H1 (cell line): Measurements from ENCODE around the gene MPDU1. TPM values are rescaled to one million over a fixed set of nuclear protein-coding genes. Genes with fewer than 3 reads are reported as not detected.

Source experiments
- ASH2L ChIP-seq: fragments of 200-600, 300-600 bp; sonication (generic); IDR thresholded peaks from one replicate; pipeline ENCODE4 v1.7.1; 2017; ENCODE audit warnings: low read length
- BCL11A ChIP-seq, 2 experiments: IDR thresholded peaks; one replicate each; pipeline ENCODE4 v1.6.1; 2011; ENCODE audit warnings: low read depth in 2 of 2, low read length in 2 of 2, mild to moderate bottlenecking in 2 of 2
- CBX5 ChIP-seq: fragments of 300-800, 300-1000 bp; sonication (generic); IDR thresholded peaks from 2 replicates; pipeline ENCODE4 v1.7.1; 2016; ENCODE audit warnings: antibody characterized with exemption, low read length, low read depth
- CREB1 ChIP-seq: IDR thresholded peaks from 2 replicates; pipeline ENCODE4 v1.6.1; 2012; ENCODE audit warnings: inconsistent platforms
- FOSL1 ChIP-seq: IDR thresholded peaks from 2 replicates; pipeline ENCODE4 v1.6.1; 2011; ENCODE audit warnings: mild to moderate bottlenecking, low read depth, low read length, moderate library complexity; ENCODE audit not compliant: insufficient read depth
- GTF2F1 ChIP-seq: IDR thresholded peaks from 2 replicates; pipeline ENCODE4 v1.6.1; 2012; ENCODE audit warnings: low read depth, low read length, improper control_type of control experiment, borderline replicate concordance
- KDM4A ChIP-seq: IDR thresholded peaks from one replicate; pipeline ENCODE4 v1.7.1; 2012; ENCODE audit warnings: low read depth, mild to moderate bottlenecking, moderate library complexity, low read length, inconsistent platforms; ENCODE audit not compliant: severe bottlenecking
- MAFK ChIP-seq: IDR thresholded peaks from 2 replicates; pipeline ENCODE4 v1.6.1; 2012; ENCODE audit warnings: low read depth, mild to moderate bottlenecking, improper control_type of control experiment, low read length
- POLR2A ChIP-seq, 2 experiments: IDR thresholded peaks; 1 replicate in 1 of 2; 2 replicates in 1 of 2; pipeline ENCODE4 v1.6.1; 2011; ENCODE audit warnings: low read depth in 2 of 2, low read length in 2 of 2, mild to moderate bottlenecking in 2 of 2; ENCODE audit errors: control extremely low read depth in 1 of 2
- RNF2 ChIP-seq: fragments of 200-900, 300-1000 bp; sonication (generic); IDR thresholded peaks from 2 replicates; pipeline ENCODE4 v1.7.1; 2016; ENCODE audit warnings: borderline replicate concordance, low read depth, mild to moderate bottlenecking, antibody characterized with exemption, low read length; ENCODE audit not compliant: poor library complexity, severe bottlenecking; ENCODE audit errors: missing control alignments
- RXRA ChIP-seq: IDR thresholded peaks from 2 replicates; pipeline ENCODE4 v1.6.1; 2011; ENCODE audit warnings: low read depth, mild to moderate bottlenecking, low read length, moderate library complexity; ENCODE audit not compliant: insufficient read depth
- SIRT6 ChIP-seq: IDR thresholded peaks from one replicate; pipeline ENCODE4 v1.7.1; 2012; ENCODE audit warnings: low read length, inconsistent platforms
- SIX5 ChIP-seq: IDR thresholded peaks from 2 replicates; pipeline ENCODE4 v1.6.1; 2011; ENCODE audit warnings: mild to moderate bottlenecking, low read depth, low read length
- SRF ChIP-seq: IDR thresholded peaks from 2 replicates; pipeline ENCODE4 v1.6.1; 2011; ENCODE audit warnings: mild to moderate bottlenecking, low read depth, low read length, moderate library complexity
- TAF7 ChIP-seq: optimal IDR thresholded peaks from 2 replicates; pipeline ENCODE3; 2011; ENCODE audit warnings: low read depth, mild to moderate bottlenecking, inconsistent platforms, low read length, moderate library complexity, borderline replicate concordance
- TBP ChIP-seq: IDR thresholded peaks from 2 replicates; pipeline ENCODE4 v1.6.1; 2011; ENCODE audit warnings: low read depth, low read length, improper control_type of control experiment
- TCF12 ChIP-seq: IDR thresholded peaks from 2 replicates; pipeline ENCODE4 v1.6.1; 2011; ENCODE audit warnings: low read depth, mild to moderate bottlenecking, low read length
- TEAD4 ChIP-seq: IDR thresholded peaks from 2 replicates; pipeline ENCODE4 v1.6.1; 2012; ENCODE audit warnings: low read depth, low read length, inconsistent platforms, mixed read lengths
- polyA plus RNA-seq, 7 experiments: library from polyadenylated mRNA; depleted of rRNA in 3 of 7; stranded (reverse) in 5 of 7; unstranded in 2 of 7; fragments of >200 nt in 5 of 7; fragments of 200-250 nt in 2 of 7; gene quantifications; 1 replicate in 5 of 7; 2 replicates in 1 of 7; 4 replicates in 1 of 7; pipeline versions ENCODE4 v1.2.1 to v1.2.3, GENCODE V29; 2011 to 2013; ENCODE audit warnings: missing spikeins in 2 of 7, mixed read lengths in 2 of 7
- total RNA-seq: library from RNA; stranded (reverse); fragmentation: NEBNext Ultra II Directional; extraction: Animal tissue kit (Norgen Biotek cat#: 25700); gene quantifications from 2 replicates; pipeline ENCODE4 v1.2.1, GENCODE V29; 2021
- TF ChIP-seq, protein P1 (sequence below): IDR thresholded peaks from 2 replicates; pipeline ENCODE4 v1.6.1; 2012; ENCODE audit warnings: low read length, inconsistent platforms
- TF ChIP-seq, protein P2 (sequence below): IDR thresholded peaks from 2 replicates; pipeline ENCODE4 v1.6.1; 2012; ENCODE audit warnings: inconsistent platforms
- TF ChIP-seq, protein P3 (sequence below), 3 experiments: IDR thresholded peaks; 1 replicate in 2 of 3; 2 replicates in 1 of 3; pipeline versions ENCODE4 v1.5.1 to v1.6.1; 2011; ENCODE audit warnings: low read length in 3 of 3, mild to moderate bottlenecking in 3 of 3, inconsistent platforms in 2 of 3, low read depth in 1 of 3, moderate library complexity in 1 of 3; ENCODE audit not compliant: insufficient read depth in 1 of 3; ENCODE audit errors: control extremely low read depth in 1 of 3

MPDU1 gene
- total and polyA plus RNA-seq, 2 of the 8 experiments (the other 6 are each of a cell fraction or from before 2014, with no cell fraction given) = 63.2 to 142 TPM

DNA sequence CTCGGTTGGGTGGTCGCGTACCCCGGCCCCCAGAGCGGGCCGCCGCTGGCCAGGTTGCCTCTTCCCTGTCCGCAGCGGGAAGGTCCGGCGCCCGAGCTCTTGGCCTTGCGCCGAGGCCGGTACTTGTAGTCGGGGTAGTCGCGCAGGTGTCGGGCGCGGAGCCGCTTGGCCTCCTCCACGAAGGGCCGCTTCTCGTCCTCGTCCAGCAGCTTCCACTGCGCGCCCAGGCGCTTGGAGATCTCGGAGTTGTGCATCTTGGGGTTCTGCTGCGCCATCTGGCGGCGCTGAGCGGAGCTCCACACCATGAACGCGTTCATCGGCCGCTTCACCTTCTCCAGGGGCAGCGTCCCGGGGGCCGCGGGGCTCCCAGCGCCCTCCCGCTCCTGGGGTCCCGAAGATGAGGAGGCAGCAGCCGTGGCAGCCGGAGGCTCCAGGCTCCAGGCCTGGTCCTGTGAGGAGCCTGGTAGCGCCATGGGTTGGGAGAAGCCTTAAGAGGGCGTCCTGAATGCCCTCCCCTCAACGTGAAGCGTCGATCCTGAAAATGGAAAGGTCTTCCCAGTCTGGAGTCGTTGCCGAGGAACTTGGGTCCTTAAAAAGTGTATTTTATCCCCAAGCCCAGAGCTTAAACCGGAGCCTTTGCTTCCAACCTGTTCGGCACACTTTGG, 5.7 kb downstream of the MPDU1 start (continued):
- TF ChIP-seq RNF2 (no peak), SIX5 (no peak), CBX5 (no peak), GTF2F1 (no peak), MAFK (no peak), SRF (no peak), BCL11A (IDR thresholded peaks at IDR 0.05; ENCODE audit: low read depth in 2 of 2, low read length in 2 of 2) (no peak), CREB1 (0 out of 2 replicates have a peak, but pooled peaks have one; percentile 42), FOSL1 (no peak), RXRA (no peak), TCF12 (no peak), KDM4A (peak; percentile 32), TBP (0 out of 2 replicates have a peak, but pooled peaks have one; percentile 52), ASH2L (no peak), SIRT6 (no peak), TAF7 (peak; percentile 43), TEAD4 (no peak), POLR2A (IDR thresholded peaks at IDR 0.05; ENCODE audit: control extremely low read depth in 1 of 2, low read depth in 2 of 2, low read length in 2 of 2) (peak in 1 of 2 experiments; percentile 59; a peak in 2 of 3 replicates)
- TF ChIP-seq, protein P1, sequence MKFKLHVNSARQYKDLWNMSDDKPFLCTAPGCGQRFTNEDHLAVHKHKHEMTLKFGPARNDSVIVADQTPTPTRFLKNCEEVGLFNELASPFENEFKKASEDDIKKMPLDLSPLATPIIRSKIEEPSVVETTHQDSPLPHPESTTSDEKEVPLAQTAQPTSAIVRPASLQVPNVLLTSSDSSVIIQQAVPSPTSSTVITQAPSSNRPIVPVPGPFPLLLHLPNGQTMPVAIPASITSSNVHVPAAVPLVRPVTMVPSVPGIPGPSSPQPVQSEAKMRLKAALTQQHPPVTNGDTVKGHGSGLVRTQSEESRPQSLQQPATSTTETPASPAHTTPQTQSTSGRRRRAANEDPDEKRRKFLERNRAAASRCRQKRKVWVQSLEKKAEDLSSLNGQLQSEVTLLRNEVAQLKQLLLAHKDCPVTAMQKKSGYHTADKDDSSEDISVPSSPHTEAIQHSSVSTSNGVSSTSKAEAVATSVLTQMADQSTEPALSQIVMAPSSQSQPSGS = no peak
- TF ChIP-seq, protein P2, sequence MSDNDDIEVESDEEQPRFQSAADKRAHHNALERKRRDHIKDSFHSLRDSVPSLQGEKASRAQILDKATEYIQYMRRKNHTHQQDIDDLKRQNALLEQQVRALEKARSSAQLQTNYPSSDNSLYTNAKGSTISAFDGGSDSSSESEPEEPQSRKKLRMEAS = peak; percentile 56; the same call in 1 of the 2 replicates
- TF ChIP-seq, protein P3, sequence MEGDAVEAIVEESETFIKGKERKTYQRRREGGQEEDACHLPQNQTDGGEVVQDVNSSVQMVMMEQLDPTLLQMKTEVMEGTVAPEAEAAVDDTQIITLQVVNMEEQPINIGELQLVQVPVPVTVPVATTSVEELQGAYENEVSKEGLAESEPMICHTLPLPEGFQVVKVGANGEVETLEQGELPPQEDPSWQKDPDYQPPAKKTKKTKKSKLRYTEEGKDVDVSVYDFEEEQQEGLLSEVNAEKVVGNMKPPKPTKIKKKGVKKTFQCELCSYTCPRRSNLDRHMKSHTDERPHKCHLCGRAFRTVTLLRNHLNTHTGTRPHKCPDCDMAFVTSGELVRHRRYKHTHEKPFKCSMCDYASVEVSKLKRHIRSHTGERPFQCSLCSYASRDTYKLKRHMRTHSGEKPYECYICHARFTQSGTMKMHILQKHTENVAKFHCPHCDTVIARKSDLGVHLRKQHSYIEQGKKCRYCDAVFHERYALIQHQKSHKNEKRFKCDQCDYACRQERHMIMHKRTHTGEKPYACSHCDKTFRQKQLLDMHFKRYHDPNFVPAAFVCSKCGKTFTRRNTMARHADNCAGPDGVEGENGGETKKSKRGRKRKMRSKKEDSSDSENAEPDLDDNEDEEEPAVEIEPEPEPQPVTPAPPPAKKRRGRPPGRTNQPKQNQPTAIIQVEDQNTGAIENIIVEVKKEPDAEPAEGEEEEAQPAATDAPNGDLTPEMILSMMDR (IDR thresholded peaks at IDR 0.05; ENCODE audit: control extremely low read depth in 1 of 3, insufficient read depth in 1 of 3, low read depth in 1 of 3, low read length in 3 of 3) = peak; percentile 86 to 92 (median 91)
